Stimulated activated CD4-positive, alpha-beta T cell treated with anti-CD3 and anti-CD28 coated beads, Interleukin-1b, Interleukin-23, amount 100 ng/mL, for 4 hours (primary cell): Measurements from ENCODE around the gene HLA-DPA1.

ENCODE experiments used
- DNase-seq, 2 donors: peaks; one replicate each; pipeline ENCODE4 v3.0.0-alpha.2; 2020; ENCODE audit warnings: low read depth in 2 of 2

Gene HLA-DPA1

DNA sequence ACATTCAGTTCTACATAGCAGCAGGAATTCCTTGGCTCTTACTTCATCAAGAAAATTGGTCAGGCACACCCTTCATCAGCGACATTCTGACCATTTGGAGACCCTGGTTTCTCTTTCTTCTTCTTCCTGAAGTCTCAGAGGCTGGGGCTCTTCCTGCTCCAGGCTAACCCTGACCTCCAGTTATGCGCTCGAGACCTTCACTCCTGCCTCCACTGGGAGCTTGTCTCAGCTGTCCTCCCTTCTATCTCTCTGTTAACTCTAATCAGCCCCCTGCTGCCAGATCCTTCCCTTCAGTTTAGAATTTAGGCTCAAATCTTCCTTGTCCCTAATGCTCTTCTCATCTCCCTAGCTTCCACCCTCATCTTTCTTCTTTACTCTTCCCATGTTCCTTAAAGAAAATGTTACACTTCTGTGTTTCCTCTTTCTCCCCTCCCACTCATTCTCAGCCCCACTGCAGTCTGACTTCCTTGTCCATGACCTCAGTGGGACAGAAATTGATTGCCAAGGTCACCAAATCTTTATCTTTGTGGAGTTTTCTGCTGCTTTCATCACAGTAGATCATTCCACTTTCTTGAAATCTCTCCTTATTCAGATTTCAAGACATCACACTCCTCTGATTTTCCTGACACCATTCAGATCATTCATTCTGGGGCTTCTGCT is 55.6 kb downstream of the HLA-DPA1 start:
- no peak for DNase-seq

DNA sequence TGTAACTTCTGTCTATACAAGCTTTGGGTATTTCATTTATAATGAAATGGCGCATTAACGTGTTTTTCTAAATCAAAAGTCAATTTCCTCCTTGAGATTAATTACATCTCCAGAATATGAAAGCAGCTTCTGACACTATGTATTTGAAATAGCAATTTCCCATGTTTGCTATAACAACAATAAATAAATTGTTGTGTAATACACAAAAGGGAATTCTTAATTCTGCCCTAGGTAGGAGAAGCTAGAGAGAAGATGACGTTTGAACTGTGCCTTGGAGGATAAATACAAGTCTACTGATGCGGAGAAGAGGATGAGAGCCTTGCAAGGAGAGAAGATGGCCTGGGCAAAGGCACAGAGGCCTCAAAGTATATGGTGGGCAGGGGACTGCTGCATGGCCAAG is 56.4 kb downstream of the HLA-DPA1 start:
- DNase-seq = no peak

DNA sequence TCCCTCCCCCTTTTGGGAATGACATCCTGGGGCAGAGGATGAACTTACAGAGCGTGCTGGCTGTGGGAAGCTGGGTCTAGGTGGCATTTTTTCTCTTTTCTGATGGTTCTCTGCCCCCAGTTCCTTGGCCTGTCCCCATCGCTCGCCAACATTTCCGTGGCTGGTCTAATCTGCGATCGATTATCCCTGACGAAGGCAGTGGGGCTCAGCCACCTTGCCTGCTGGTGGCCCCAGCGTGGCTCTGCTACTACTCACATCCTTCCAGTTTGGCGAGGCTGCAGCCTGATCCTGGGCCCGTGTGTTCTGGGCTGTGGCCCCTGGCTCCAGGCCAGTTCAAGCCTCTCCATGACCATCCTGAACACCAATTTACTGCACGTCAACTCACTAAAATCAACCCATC is 57.7 kb downstream of the HLA-DPA1 start:
- no peak for DNase-seq

DNA sequence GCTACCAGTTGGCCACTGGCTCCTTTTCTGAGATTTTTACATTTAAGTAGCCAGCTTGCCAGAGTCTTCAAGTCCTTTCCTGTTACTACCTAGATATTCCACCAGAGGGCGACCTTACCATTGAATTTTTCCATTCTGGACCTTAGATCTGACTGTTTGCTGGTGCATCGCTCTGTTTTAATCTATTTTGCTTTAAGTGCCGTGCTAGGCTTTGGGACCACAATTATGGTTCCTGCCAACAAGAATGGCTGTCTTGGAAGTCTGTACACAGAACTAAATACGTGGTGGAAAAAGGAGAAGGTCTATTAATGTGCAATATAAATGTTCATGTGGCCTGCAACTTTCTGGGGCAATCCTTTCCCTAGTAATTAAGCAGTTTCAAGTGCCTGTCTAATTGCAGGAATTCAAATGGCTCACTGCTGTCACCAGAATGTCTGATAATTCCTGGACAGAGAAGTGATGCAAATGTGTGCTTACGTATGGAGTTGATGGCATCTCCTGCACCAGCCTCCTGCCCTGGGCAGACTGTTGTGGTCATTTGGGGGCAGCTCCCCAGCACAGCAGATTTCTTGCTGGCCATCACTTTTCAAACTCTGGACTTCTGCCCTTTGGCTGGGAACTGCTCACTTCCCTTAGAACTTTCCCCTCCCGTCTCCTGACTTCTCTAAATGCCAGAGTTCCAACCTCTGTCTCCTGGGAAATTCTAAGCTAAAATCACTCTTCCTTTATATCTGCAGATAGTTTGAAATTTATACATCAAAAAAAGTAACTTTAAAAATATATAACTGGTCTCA is 58.4 kb downstream of the HLA-DPA1 start:
- DNase-seq = peak in 1 of 2 donors; percentile 61
